Peyer's patch (tissue), 4 donors: ENCODE results near the gene CNOT6L.

Source experiments
- CTCF ChIP-seq, 6 experiments: fragments of 450-650 bp in 4 of 6; fragments of 200-600 bp in 2 of 6; sonication (generic) in 1 of 6; IDR thresholded peaks; one replicate each; pipeline ENCODE4 v1.5.1; 2017 to 2019; ENCODE audit warnings: antibody characterized with exemption in 6 of 6, mild to moderate bottlenecking in 3 of 6, moderate library complexity in 1 of 6
- POLR2A ChIP-seq, 2 donors: fragments of 450-650 bp; IDR thresholded peaks; one replicate each; pipeline ENCODE4 v1.5.1; 2017; ENCODE audit warnings: antibody characterized with exemption in 2 of 2, mild to moderate bottlenecking in 2 of 2, moderate library complexity in 2 of 2

- TF ChIP-seq CTCF (IDR thresholded peaks at IDR 0.05) (peak in 1 of 6 experiments; percentile 11), POLR2A (IDR thresholded peaks at IDR 0.05) (no peak)
Observed at GRCh38 chr4:77728420-77728819, 90.7 kb downstream of the CNOT6L start.
